ENCODE results near the gene TAS2R4.

Gene TAS2R4

GRCh38 chr7:141739250-141739649, 37.2 kb upstream of the TAS2R4 start:
- Histone ChIP-seq H3K9me3 (ENCODE audit: low read length) (no peaks in the 10 kb centered on the region), H3K27me3 (ENCODE audit: insufficient read depth, low read length) (no peaks in the 10 kb centered on the region), H4K20me1 (ENCODE audit: insufficient read depth, low read length) (no peaks in the 10 kb centered on the region), H3K4me1 (ENCODE audit: insufficient read depth, low read length, severe bottlenecking) (peaks cover 28% of the 10 kb centered on the region), H3K4me3 (ENCODE audit: low read depth, low read length, poor library complexity, severe bottlenecking) (peak overlapping the region; percentile 68), H2AFZ (ENCODE audit: low read length) (no peak overlapping the region), H3K4me2 (ENCODE audit: low read length) (peak overlapping the region; percentile 86), H3K9ac (ENCODE audit: low read length) (peak overlapping the region; percentile 71), H3F3A (ENCODE audit: insufficient read depth, low read length) (no peaks in the 10 kb centered on the region), H3K79me2 (ENCODE audit: insufficient read depth, low read length) (peaks cover 29% of the 10 kb centered on the region), H3K36me3 (ENCODE audit: insufficient read depth, low read length) (peaks cover 48% of the 10 kb centered on the region), H3K9me2 (ENCODE audit: low read depth, low read length) (no peaks in the 10 kb centered on the region), H3K27ac (ENCODE audit: low read depth, low read length, poor library complexity, severe bottlenecking) (no peak overlapping the region)
- TF ChIP-seq CTCF (IDR thresholded peaks at IDR 0.05; ENCODE audit: low read length) (no peak), EZH2 (IDR thresholded peaks at IDR 0.05; ENCODE audit: borderline replicate concordance, low read length) (no peak)

- Histone ChIP-seq H3K27me3 (ENCODE audit: insufficient read depth, low read length) (no peaks in the 10 kb centered on the region), H3K36me3 (ENCODE audit: insufficient read depth, low read length) (peaks cover 77% of the 10 kb centered on the region), H4K20me1 (ENCODE audit: insufficient read depth, low read length) (no peaks in the 10 kb centered on the region), H3K79me2 (ENCODE audit: insufficient read depth, low read length) (peaks cover 29% of the 10 kb centered on the region), H3K4me3 (ENCODE audit: low read depth, low read length, poor library complexity, severe bottlenecking) (no peak overlapping the region), H3K9ac (ENCODE audit: low read length) (no peak overlapping the region), H3K4me1 (ENCODE audit: insufficient read depth, low read length, severe bottlenecking) (peaks cover 22% of the 10 kb centered on the region), H3K4me2 (ENCODE audit: low read length) (no peak overlapping the region), H3K9me2 (ENCODE audit: low read depth, low read length) (no peaks in the 10 kb centered on the region), H3K9me3 (ENCODE audit: low read length) (no peaks in the 10 kb centered on the region), H3K27ac (ENCODE audit: low read depth, low read length, poor library complexity, severe bottlenecking) (no peak overlapping the region), H3F3A (ENCODE audit: insufficient read depth, low read length) (no peaks in the 10 kb centered on the region), H2AFZ (ENCODE audit: low read length) (no peak overlapping the region)
- TF ChIP-seq EZH2 (IDR thresholded peaks at IDR 0.05; ENCODE audit: borderline replicate concordance, low read length) = no peak
- no peak for TF ChIP-seq CTCF (IDR thresholded peaks at IDR 0.05; ENCODE audit: low read length)
Measured at GRCh38 chr7:141742229-141742628, 34.2 kb upstream of the TAS2R4 start.

- Histone ChIP-seq H3K9ac (ENCODE audit: low read length) (no peak overlapping the region), H3K27me3 (ENCODE audit: insufficient read depth, low read length) (no peaks in the 10 kb centered on the region), H3F3A (ENCODE audit: insufficient read depth, low read length) (no peaks in the 10 kb centered on the region), H4K20me1 (ENCODE audit: insufficient read depth, low read length) (no peaks in the 10 kb centered on the region), H3K36me3 (ENCODE audit: insufficient read depth, low read length) (peaks cover 96% of the 10 kb centered on the region), H3K4me2 (ENCODE audit: low read length) (no peak overlapping the region), H2AFZ (ENCODE audit: low read length) (no peak overlapping the region), H3K9me2 (ENCODE audit: low read depth, low read length) (no peaks in the 10 kb centered on the region), H3K9me3 (ENCODE audit: low read length) (no peaks in the 10 kb centered on the region), H3K4me3 (ENCODE audit: low read depth, low read length, poor library complexity, severe bottlenecking) (no peak overlapping the region), H3K27ac (ENCODE audit: low read depth, low read length, poor library complexity, severe bottlenecking) (no peak overlapping the region), H3K4me1 (ENCODE audit: insufficient read depth, low read length, severe bottlenecking) (peaks cover 16% of the 10 kb centered on the region), H3K79me2 (ENCODE audit: insufficient read depth, low read length) (peaks cover 20% of the 10 kb centered on the region)
- no peak for TF ChIP-seq EZH2 (IDR thresholded peaks at IDR 0.05; ENCODE audit: borderline replicate concordance, low read length)
- TF ChIP-seq CTCF (IDR thresholded peaks at IDR 0.05; ENCODE audit: low read length) = no peak
Measured at GRCh38 chr7:141744131-141744530, 32.3 kb upstream of the TAS2R4 start.

Data from OCI-LY1 (cell line).